ENCODE results near the gene ATXN1. TPM values are rescaled to one million over a fixed set of nuclear protein-coding genes. Genes with fewer than 3 reads are reported as not detected.

Gene ATXN1
- total RNA-seq, 1 donor from 2014 or later: 69.1 TPM

GRCh38 chr6:16729183-16729691 lies 32.0 kb downstream of the ATXN1 start:
- Mint-ChIP-seq H3K4me1 (ENCODE audit: low read depth) (peaks cover 70% of the 10 kb centered on the region), H3K27me3 (ENCODE audit: low read depth) (no peaks in the 10 kb centered on the region), H3K4me3 (ENCODE audit: low read depth) (no peak overlapping the region), H3K27ac (peak overlapping the region; percentile 75), H3K36me3 (ENCODE audit: low read depth) (peaks cover 53% of the 10 kb centered on the region), H3K9me3 (no peaks in the 10 kb centered on the region)
- intact Hi-C loops (cut with micrococcal nuclease): no loop called here
- no peak for DNase-seq (ENCODE audit: low spot score)

GRCh38 chr6:16728513-16729182 lies 32.6 kb downstream of the ATXN1 start:
- Mint-ChIP-seq H3K27ac (peak overlapping the region; percentile 75), H3K27me3 (ENCODE audit: low read depth) (no peaks in the 10 kb centered on the region), H3K4me1 (ENCODE audit: low read depth) (peaks cover 70% of the 10 kb centered on the region), H3K36me3 (ENCODE audit: low read depth) (peaks cover 50% of the 10 kb centered on the region), H3K4me3 (ENCODE audit: low read depth) (no peak overlapping the region), H3K9me3 (no peaks in the 10 kb centered on the region)
- no peak for DNase-seq (ENCODE audit: low spot score)
- intact Hi-C loops (cut with micrococcal nuclease): no loop called here

- intact Hi-C loops (cut with micrococcal nuclease): no loop called here
- H3K27ac Mint-ChIP-seq: no peak overlapping the region
- no peak for DNase-seq (ENCODE audit: low spot score)
- H3K9me3 Mint-ChIP-seq: no peaks in the 10 kb centered on the region
- peaks cover 50% of the 10 kb centered on the region for H3K36me3 Mint-ChIP-seq (ENCODE audit: low read depth)
- no peak overlapping the region for H3K4me3 Mint-ChIP-seq (ENCODE audit: low read depth)
- peaks cover 67% of the 10 kb centered on the region for H3K4me1 Mint-ChIP-seq (ENCODE audit: low read depth)
- H3K27me3 Mint-ChIP-seq (ENCODE audit: low read depth): no peaks in the 10 kb centered on the region
Observed at GRCh38 chr6:16727996-16728395, 33.3 kb downstream of the ATXN1 start.

- no peak for DNase-seq (ENCODE audit: low spot score)
- Mint-ChIP-seq H3K4me3 (ENCODE audit: low read depth) (no peak overlapping the region), H3K36me3 (ENCODE audit: low read depth) (peaks cover 46% of the 10 kb centered on the region), H3K4me1 (ENCODE audit: low read depth) (peaks cover 50% of the 10 kb centered on the region), H3K27ac (peak overlapping the region; percentile 1), H3K9me3 (no peaks in the 10 kb centered on the region), H3K27me3 (ENCODE audit: low read depth) (no peaks in the 10 kb centered on the region)
- intact Hi-C loops (cut with micrococcal nuclease): no loop called here
Observed at GRCh38 chr6:16725145-16725864, 36.0 kb downstream of the ATXN1 start.

- Mint-ChIP-seq H3K4me3 (ENCODE audit: low read depth) (no peak overlapping the region), H3K9me3 (no peaks in the 10 kb centered on the region), H3K27ac (peak overlapping the region; percentile 60), H3K27me3 (ENCODE audit: low read depth) (no peaks in the 10 kb centered on the region), H3K36me3 (ENCODE audit: low read depth) (peaks cover 40% of the 10 kb centered on the region), H3K4me1 (ENCODE audit: low read depth) (peaks cover 49% of the 10 kb centered on the region)
- DNase-seq (ENCODE audit: low spot score): no peak
- intact Hi-C loops (cut with micrococcal nuclease): loop anchor here (1.0 kb wide), 1 partner anchor 12 kb away; no protein-coding TSS in a partner anchor
Observed at GRCh38 chr6:16723826-16724225, 37.4 kb downstream of the ATXN1 start.

- intact Hi-C loops (cut with micrococcal nuclease): no loop called here
Observed at GRCh38 chr6:16723402-16723801, 37.9 kb downstream of the ATXN1 start.

GRCh38 chr6:16722630-16723029 lies 38.6 kb downstream of the ATXN1 start:
- Mint-ChIP-seq H3K36me3 (ENCODE audit: low read depth) (peaks cover 41% of the 10 kb centered on the region), H3K9me3 (no peaks in the 10 kb centered on the region), H3K27me3 (ENCODE audit: low read depth) (no peaks in the 10 kb centered on the region), H3K4me1 (ENCODE audit: low read depth) (peaks cover 44% of the 10 kb centered on the region), H3K4me3 (ENCODE audit: low read depth) (no peak overlapping the region), H3K27ac (no peak overlapping the region)
- intact Hi-C loops (cut with micrococcal nuclease): no loop called here
- DNase-seq (ENCODE audit: low spot score): no peak

More at GRCh38 chr6:16723402-16723801, 37.9 kb downstream of the ATXN1 start:
- Mint-ChIP-seq H3K9me3 (no peaks in the 10 kb centered on the region), H3K4me1 (ENCODE audit: low read depth) (peaks cover 48% of the 10 kb centered on the region), H3K27ac (no peak overlapping the region), H3K27me3 (ENCODE audit: low read depth) (no peaks in the 10 kb centered on the region), H3K36me3 (ENCODE audit: low read depth) (peaks cover 38% of the 10 kb centered on the region), H3K4me3 (ENCODE audit: low read depth) (no peak overlapping the region)
- DNase-seq (ENCODE audit: low spot score): no peak

- H3K27ac Mint-ChIP-seq: no peak overlapping the region
- peaks cover 50% of the 10 kb centered on the region for H3K4me1 Mint-ChIP-seq (ENCODE audit: low read depth)
- intact Hi-C loops (cut with micrococcal nuclease): no loop called here
- no peak overlapping the region for H3K4me3 Mint-ChIP-seq (ENCODE audit: low read depth)
- no peak for DNase-seq (ENCODE audit: low spot score)
- H3K27me3 Mint-ChIP-seq (ENCODE audit: low read depth): no peaks in the 10 kb centered on the region
- no peaks in the 10 kb centered on the region for H3K9me3 Mint-ChIP-seq
- H3K36me3 Mint-ChIP-seq (ENCODE audit: low read depth): peaks cover 47% of the 10 kb centered on the region
Observed at GRCh38 chr6:16721977-16722376, 39.3 kb downstream of the ATXN1 start.

GRCh38 chr6:16720861-16721260 lies 40.4 kb downstream of the ATXN1 start:
- Mint-ChIP-seq H3K27ac (no peak overlapping the region), H3K27me3 (ENCODE audit: low read depth) (no peaks in the 10 kb centered on the region), H3K36me3 (ENCODE audit: low read depth) (peaks cover 59% of the 10 kb centered on the region), H3K4me1 (ENCODE audit: low read depth) (peaks cover 56% of the 10 kb centered on the region), H3K9me3 (no peaks in the 10 kb centered on the region), H3K4me3 (ENCODE audit: low read depth) (no peak overlapping the region)
- no peak for DNase-seq (ENCODE audit: low spot score)
- intact Hi-C loops (cut with micrococcal nuclease): no loop called here

GRCh38 chr6:16719488-16719887 lies 41.8 kb downstream of the ATXN1 start:
- Mint-ChIP-seq H3K27me3 (ENCODE audit: low read depth) (no peaks in the 10 kb centered on the region), H3K9me3 (no peaks in the 10 kb centered on the region), H3K4me3 (ENCODE audit: low read depth) (no peak overlapping the region), H3K4me1 (ENCODE audit: low read depth) (peaks cover 53% of the 10 kb centered on the region), H3K27ac (no peak overlapping the region), H3K36me3 (ENCODE audit: low read depth) (peaks cover 53% of the 10 kb centered on the region)
- no peak for DNase-seq (ENCODE audit: low spot score)
- intact Hi-C loops (cut with micrococcal nuclease): no loop called here

- H3K4me3 Mint-ChIP-seq (ENCODE audit: low read depth): no peak overlapping the region
- peaks cover 55% of the 10 kb centered on the region for H3K4me1 Mint-ChIP-seq (ENCODE audit: low read depth)
Observed at GRCh38 chr6:16718356-16718755, 42.9 kb downstream of the ATXN1 start.

GRCh38 chr6:16717275-16717942 lies 43.9 kb downstream of the ATXN1 start:
- peaks cover 53% of the 10 kb centered on the region for H3K36me3 Mint-ChIP-seq (ENCODE audit: low read depth)
- H3K4me1 Mint-ChIP-seq (ENCODE audit: low read depth): peaks cover 60% of the 10 kb centered on the region
- H3K9me3 Mint-ChIP-seq: no peaks in the 10 kb centered on the region
- H3K4me3 Mint-ChIP-seq (ENCODE audit: low read depth): no peak overlapping the region
- DNase-seq (ENCODE audit: low spot score): no peak
- H3K27ac Mint-ChIP-seq: no peak overlapping the region
- H3K27me3 Mint-ChIP-seq (ENCODE audit: low read depth): no peaks in the 10 kb centered on the region
- intact Hi-C loops (cut with micrococcal nuclease): no loop called here

More at GRCh38 chr6:16718356-16718755, 42.9 kb downstream of the ATXN1 start:
- Mint-ChIP-seq H3K9me3 (no peaks in the 10 kb centered on the region), H3K27ac (no peak overlapping the region), H3K27me3 (ENCODE audit: low read depth) (no peaks in the 10 kb centered on the region), H3K36me3 (ENCODE audit: low read depth) (peaks cover 52% of the 10 kb centered on the region)
- no peak for DNase-seq (ENCODE audit: low spot score)
- intact Hi-C loops (cut with micrococcal nuclease): no loop called here

Data from activated T-helper 2 cell treated with anti-CD3 and anti-CD28 coated beads, Interferon-gamma antibody, Interleukin-2, Interleukin-4, amounts not matched to agents 10 μg/mL and 5 μg/mL and 100 μg/mL, durations not matched to agents 14 hours and 24 hours and 36 hours (primary cell).